HepG2 (cell line): ENCODE data around the gene ZNF341. TPM values are rescaled to one million over a fixed set of nuclear protein-coding genes. Genes with fewer than 3 reads are reported as not detected.

Experiments
- ATAC-seq: fragments of 200-7000 bp; cut with Tn5 transposase; 3 replicates; pipeline ENCODE4 v1.9.1; 2020; ENCODE audit warnings: mild to moderate bottlenecking, moderate library complexity
- BruUV-seq: library from RNA; stranded (reverse); fragments of 400-500 nt; replicated peaks from 2 replicates; lab custom pipeline; 2021; lab: Mats Ljungman, UMichigan
- CTCF ChIA-PET: fragments of 300-600 bp; formaldehyde crosslinking; extraction: SDS; loops from one replicate; lab custom pipeline; 2021; ENCODE audit warnings: low total read pairs, inconsistent platforms, low intra/inter-chr PET ratio; lab: Yijun Ruan, JAX
- POLR2A ChIA-PET: fragments of 350-600 bp; sonication (Branson Sonifier 250); formaldehyde crosslinking; loops from one replicate; lab custom pipeline; 2020; ENCODE audit warnings: antibody characterized with exemption, inconsistent platforms; lab: Yijun Ruan, JAX
- DNase-seq: peaks from one replicate; pipeline ENCODE4 v3.0.0-alpha.2; 2015; ENCODE audit warnings: low spot score
- FAIRE-seq: peaks from 3 replicates; lab custom pipeline; 2011; peaks lifted over from hg19 to GRCh38; lab: Jason Lieb, UNC
- H2AFZ ChIP-seq: one replicate; pipeline ENCODE4 v1.6.1; 2011; ENCODE audit warnings: low read length, inconsistent platforms
- H3K27ac ChIP-seq: fragments of 300-600 bp; 3 replicates; pipeline ENCODE4 v1.8.0; 2011; ENCODE audit warnings: mixed run types, mild to moderate bottlenecking, mixed read lengths, low read length, inconsistent platforms; ENCODE audit not compliant: insufficient read depth; ENCODE audit errors: extremely low read length
- H3K27me3 ChIP-seq, 2 experiments: fragments of 200-600 bp in 1 of 2; 2 replicates in 1 of 2; 3 replicates in 1 of 2; pipeline versions ENCODE4 v1.6.0 to v1.8.0; 2011; ENCODE audit warnings: low read length in 2 of 2, mild to moderate bottlenecking in 2 of 2, moderate library complexity in 2 of 2, inconsistent platforms in 1 of 2; ENCODE audit not compliant: insufficient read depth in 2 of 2, control insufficient read depth in 1 of 2
- H3K36me3 ChIP-seq, 2 experiments: fragments of 200-600 bp in 1 of 2; replicated peaks in 1 of 2; 2 replicates in 1 of 2; 3 replicates in 1 of 2; pipeline versions ENCODE4 v1.5.1 to v1.8.0; 2011; ENCODE audit warnings: low read length in 2 of 2, inconsistent platforms in 1 of 2; ENCODE audit not compliant: insufficient read depth in 2 of 2, control insufficient read depth in 1 of 2
- H3K4me1 ChIP-seq: 2 replicates; pipeline ENCODE4 v1.5.1; 2012; ENCODE audit warnings: low read length, inconsistent platforms; ENCODE audit not compliant: insufficient read depth
- H3K4me2 ChIP-seq: 2 replicates; pipeline ENCODE4 v1.6.0; 2011; ENCODE audit warnings: low read depth, low read length, inconsistent platforms
- H3K4me3 ChIP-seq, 3 experiments: fragments of 200-600 bp in 1 of 3; sonication (generic), shearing (Covaris generic) in 1 of 3; replicated peaks in 1 of 3; 2 replicates each; pipeline ENCODE4 v1.5.1; 2011 to 2016; ENCODE audit warnings: low read length in 3 of 3, inconsistent platforms in 2 of 3, low read depth in 2 of 3, mild to moderate bottlenecking in 2 of 3, control low read depth in 1 of 3, mixed read lengths in 1 of 3; ENCODE audit not compliant: insufficient read depth in 1 of 3
- H3K79me2 ChIP-seq: one replicate; pipeline ENCODE4 v1.6.1; 2011; ENCODE audit warnings: low read length, inconsistent platforms; ENCODE audit not compliant: insufficient read depth
- H3K9ac ChIP-seq: 2 replicates; pipeline ENCODE4 v1.6.0; 2011; ENCODE audit warnings: mild to moderate bottlenecking, low read depth, low read length, inconsistent platforms; ENCODE audit not compliant: insufficient read depth
- H3K9me3 ChIP-seq: 2 replicates; pipeline ENCODE4 v1.5.1; 2012; ENCODE audit warnings: mild to moderate bottlenecking, low read length
- H4K20me1 ChIP-seq: 2 replicates; pipeline ENCODE4 v1.6.0; 2011; ENCODE audit warnings: inconsistent platforms, mild to moderate bottlenecking, low read length, moderate library complexity; ENCODE audit not compliant: insufficient read depth
- DZIP1 ChIP-seq: sonication (generic); formaldehyde crosslinking; IDR thresholded peaks from 2 replicates; pipeline ENCODE4 v1.5.0; 2020; ENCODE audit warnings: mild to moderate bottlenecking, missing genetic modification reagents
- HNF4A ChIP-seq: sonication (generic); formaldehyde crosslinking; IDR thresholded peaks from 2 replicates; pipeline ENCODE4 v1.4.0; 2020; ENCODE audit warnings: missing genetic modification reagents
- HOXD1 ChIP-seq: sonication (generic); formaldehyde crosslinking; IDR thresholded peaks from 2 replicates; pipeline ENCODE4 v1.5.0; 2020; ENCODE audit warnings: missing genetic modification reagents
- MXD3 ChIP-seq: IDR thresholded peaks from 2 replicates; pipeline ENCODE4 v1.6.1; 2016; ENCODE audit warnings: mild to moderate bottlenecking, missing biosample characterization, missing genetic modification reagents
- PRDM10 ChIP-seq: sonication (generic); formaldehyde crosslinking; IDR thresholded peaks from 2 replicates; pipeline ENCODE4 v1.4.0; 2020; ENCODE audit warnings: low read depth, missing genetic modification reagents
- SOX6 ChIP-seq, 2 experiments: fragments of 450-650 bp in 1 of 2; sonication (generic) in 1 of 2; formaldehyde crosslinking in 1 of 2; IDR thresholded peaks; 2 replicates each; pipeline versions ENCODE4 v1.4.0 to v1.6.1; 2017 to 2020; ENCODE audit warnings: antibody characterized with exemption in 1 of 2, mild to moderate bottlenecking in 1 of 2, missing genetic modification reagents in 1 of 2
- ZBTB44 ChIP-seq: sonication (generic); formaldehyde crosslinking; IDR thresholded peaks from 2 replicates; pipeline ENCODE4 v1.4.0; 2020; ENCODE audit warnings: missing genetic modification reagents
- ZMYM4 ChIP-seq: sonication (generic); formaldehyde crosslinking; IDR thresholded peaks from 2 replicates; pipeline ENCODE4 v1.8.1; 2023; ENCODE audit warnings: mild to moderate bottlenecking, missing genetic modification reagents
- ZNF10 ChIP-seq: sonication (generic); formaldehyde crosslinking; IDR thresholded peaks from 2 replicates; pipeline ENCODE4 v1.4.0; 2020; ENCODE audit warnings: mild to moderate bottlenecking, low read depth, missing genetic modification reagents, borderline replicate concordance
- ZNF12 ChIP-seq: sonication (generic); formaldehyde crosslinking; IDR thresholded peaks from 2 replicates; pipeline ENCODE4 v1.5.0; 2020; ENCODE audit warnings: missing genetic modification reagents
- ZNF253 ChIP-seq: sonication (generic); formaldehyde crosslinking; IDR thresholded peaks from 2 replicates; pipeline ENCODE4 v1.8.0; 2022; ENCODE audit warnings: mild to moderate bottlenecking, missing genetic modification reagents, borderline replicate concordance
- ZNF597 ChIP-seq: sonication (generic); formaldehyde crosslinking; IDR thresholded peaks from 2 replicates; pipeline ENCODE4 v1.5.0; 2020; ENCODE audit warnings: missing genetic modification reagents
- ZNF816 ChIP-seq: sonication (generic); formaldehyde crosslinking; IDR thresholded peaks from 2 replicates; pipeline ENCODE4 v1.8.0; 2022; ENCODE audit warnings: missing genetic modification reagents, mild to moderate bottlenecking, borderline replicate concordance
- WGBS: methylation state at CpG from one replicate; pipeline ENCODE4 v1.1.6; 2017; ENCODE audit warnings: low lambda C conversion rate; 5-methylcytosine and 5-hydroxymethylcytosine counted together
- in situ Hi-C: cut with HindIII; loops from 2 replicates; pipeline ENCODE4 v1.10.0; 2017; ENCODE audit warnings: low pct_unique_long_range_greater_than_20kb; ENCODE audit not compliant: extremely low pct_ligation_motif_present
- intact Hi-C: fragments of 100-400 bp; cut with micrococcal nuclease; formaldehyde crosslinking; loops from one replicate; pipeline ENCODE4 v1.10.0; 2022; ENCODE audit not compliant: unreplicated experiment
- polyA plus RNA-seq, 8 experiments: library from polyadenylated mRNA; depleted of rRNA in 3 of 8; stranded (reverse) in 7 of 8; unstranded in 1 of 8; fragments of >200 nt; fragmentation: Illumina TruSeq in 4 of 8; extraction: Trizol in 4 of 8; gene quantifications; 2 replicates each; pipeline versions ENCODE4 v1.2.1 to v1.2.3, GENCODE V29; 2011 to 2016; ENCODE audit warnings: low read depth in 4 of 8, missing spikeins in 1 of 8, mixed read lengths in 1 of 8; ENCODE audit not compliant: insufficient read depth in 1 of 8
- total RNA-seq, 5 experiments: library from RNA; depleted of rRNA; stranded (reverse); fragments of >200 nt; fragmentation: Illumina TruSeq; extraction: Trizol; gene quantifications; 2 replicates each; pipeline ENCODE4 v1.2.3, GENCODE V29; 2016; ENCODE audit warnings: low read depth in 1 of 5

ZNF341 gene
- total and polyA plus RNA-seq, 2 of the 13 experiments (the other 11 are each of a cell fraction or from before 2014, with no cell fraction given), result 1.1 to 2.2 TPM

GRCh38 chr20:33826270-33826897 is 94.6 kb downstream of the ZNF341 start:
- intact Hi-C loops, result loop anchor here (10.0 kb wide), 1 partner anchor 78 kb away; no protein-coding TSS in a partner anchor
- Histone ChIP-seq H3K4me3 (peak overlapping the region in 1 of 3 experiments; percentile 8; a peak in 1 of 6 replicates), H3K9ac (no peak overlapping the region), H4K20me1 (peaks cover 34% of the 10 kb centered on the region), H3K36me3 (peaks cover 2 to 3% of the 10 kb centered on the region in 2 experiments; a peak in 1 of 5 replicates), H3K9me3 (no peaks in the 10 kb centered on the region), H3K4me1 (peaks cover 60% of the 10 kb centered on the region), H3K27me3 (no peaks in the 10 kb centered on the region), H3K79me2 (peaks cover 69% of the 10 kb centered on the region), H3K4me2 (peak overlapping the region; percentile 54), H2AFZ (no peak overlapping the region), H3K27ac (peak overlapping the region; percentile 49)
- ChIA-PET POLR2A (interaction anchor here (1.1 to 7.1 kb wide), 6 partner anchors 8 to 286 kb away, joined by 3 to 140 read pairs (median 8); partner anchors contain the start of genes CHMP4B, EIF2S2 and ZNF341), CTCF (no interaction called here)
- TSS peak; percentile 42 for BruUV-seq
- FAIRE-seq (peak; percentile 84), DNase-seq (peak; percentile 88), ATAC-seq (peak; percentile 82)
- WGBS, result 44% methylated on average over 5 of the region's 5 CpGs
- in situ Hi-C loops, result no loop called here
- TF ChIP-seq HNF4A (no peak), HOXD1 (CRISPR knock-in tag) (no peak), DZIP1 (CRISPR knock-in tag) (no peak), SOX6 (IDR thresholded peaks at IDR 0.05) (no peak), SOX6 (CRISPR knock-in tag; IDR thresholded peaks at IDR 0.05) (no peak; the same call in 1 of the 2 replicates), ZBTB44 (CRISPR knock-in tag) (no peak), ZNF10 (CRISPR knock-in tag) (no peak), MXD3 (no peak), ZNF597 (CRISPR knock-in tag) (no peak), ZNF816 (no peak), PRDM10 (CRISPR knock-in tag) (0 out of 2 replicates have a peak, but pooled peaks have one; percentile 26), ZNF12 (no peak), ZMYM4 (CRISPR knock-in tag) (no peak; the same call in 1 of the 2 replicates), ZNF253 (CRISPR knock-in tag) (no peak)
